Esophagus squamous epithelium (tissue), 5 donors: ENCODE data around the gene OGFOD3. TPM values are rescaled to one million over a fixed set of nuclear protein-coding genes. Genes with fewer than 3 reads are reported as not detected.
A peak's percentile ranks its signal among the peaks of the same experiment; 100 is the strongest.

ENCODE experiments used
- DNase-seq: peaks from one replicate; lab custom pipeline; 2025; lab: John Stamatoyannopoulos, UW
- H3K27ac ChIP-seq, 4 donors: fragments of 200-600 bp; sonication (generic); one replicate each; pipeline ENCODE4 v1.5.1; 2016 to 2019; ENCODE audit warnings: mild to moderate bottlenecking in 1 of 4
- H3K27me3 ChIP-seq, 4 donors: fragments of 200-600 bp; sonication (generic); 1 replicate in 3 of 4; 2 replicates in 1 of 4; pipeline versions ENCODE4 v1.5.1 to v1.6.0; 2017 to 2021; ENCODE audit warnings: antibody characterized with exemption in 1 of 4
- H3K36me3 ChIP-seq, 3 donors: fragments of 200-600 bp; sonication (generic); one replicate each; pipeline ENCODE4 v1.5.1; 2016 to 2019
- H3K4me1 ChIP-seq, 3 donors: fragments of 200-600 bp; sonication (generic); one replicate each; pipeline ENCODE4 v1.5.1; 2017 to 2019
- H3K4me3 ChIP-seq, 4 donors: fragments of 200-600 bp; sonication (generic); 1 replicate in 3 of 4; 2 replicates in 1 of 4; pipeline ENCODE4 v1.5.1; 2016 to 2019; ENCODE audit warnings: mild to moderate bottlenecking in 2 of 4, moderate library complexity in 1 of 4
- H3K9me3 ChIP-seq, 3 donors: fragments of 200-600 bp; sonication (generic); one replicate each; pipeline ENCODE4 v1.5.1; 2016 to 2019
- POLR2A ChIP-seq, 4 donors: fragments of 450-650 bp; IDR thresholded peaks; one replicate each; pipeline ENCODE4 v1.6.1; 2017; ENCODE audit warnings: antibody characterized with exemption in 4 of 4, mild to moderate bottlenecking in 4 of 4, moderate library complexity in 3 of 4
- WGBS, 2 donors: methylation state at CpG; one replicate each; pipeline ENCODE4 v1.1.5; 2018; 5-methylcytosine and 5-hydroxymethylcytosine counted together
- intact Hi-C: fragments of 100-400 bp; cut with DNase I; formaldehyde crosslinking; loops from one replicate; pipeline ENCODE4 v1.15.0; 2022
- total RNA-seq, 4 donors: library from RNA; depleted of rRNA; stranded (reverse); fragments of >200 nt; gene quantifications; one replicate each; pipeline ENCODE4 v1.1.0, GENCODE V29; 2016
- TF ChIP-seq, protein P1 (sequence below), 6 experiments: fragments of 450-650 bp in 4 of 6; fragments of 200-600 bp in 2 of 6; sonication (generic) in 2 of 6; IDR thresholded peaks; one replicate each; pipeline ENCODE4 v1.5.1; 2016 to 2019; ENCODE audit warnings: antibody characterized with exemption in 6 of 6, mild to moderate bottlenecking in 4 of 6, moderate library complexity in 4 of 6
- donor health status: DM: yes; HTN: yes; CAD: no.

OGFOD3 gene
- total RNA-seq, 4 donors from 2014 or later: 11.9 to 26.7 (median 19.4) TPM

- intact Hi-C loops: no loop called here
Observed at GRCh38 chr17:82424001-82424862, 5.8 kb upstream of the OGFOD3 start.

DNA sequence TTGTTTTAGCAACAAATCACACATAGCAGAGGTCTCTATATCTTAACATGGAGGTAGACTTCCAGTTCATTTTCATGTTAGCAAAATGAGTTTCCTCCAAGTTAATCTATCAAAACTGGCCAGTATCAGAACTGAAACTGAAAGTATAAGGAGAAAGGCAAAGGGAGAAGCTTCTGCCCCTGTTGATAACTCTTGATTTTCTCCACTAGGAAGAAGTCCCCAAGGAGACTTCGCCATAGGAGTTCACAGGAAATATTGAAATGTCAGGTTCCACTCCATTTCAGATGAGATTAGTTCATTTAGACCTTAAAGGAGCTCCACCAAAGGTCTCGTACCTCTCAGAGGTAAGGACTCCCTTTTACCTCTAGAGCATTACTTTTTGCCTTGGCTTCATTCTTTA lies 1.2 kb upstream of the OGFOD3 start:
- 42 to 64% methylated on average over 2 of the region's 2 CpGs for WGBS, 2 donors
- DNase-seq: no peak
- intact Hi-C loops: no loop called here

More at GRCh38 chr17:82424001-82424862, 5.8 kb upstream of the OGFOD3 start:
- Histone ChIP-seq H3K9me3 (peaks cover 0 to 7% (median 0%) of the 10 kb centered on the region in 3 donors), H3K36me3 (peaks cover 0 to 30% (median 8%) of the 10 kb centered on the region in 3 donors), H3K4me1 (peaks cover 3 to 8% (median 4%) of the 10 kb centered on the region in 3 donors), H3K27ac (no peak overlapping the region), H3K27me3 (no peaks in the 10 kb centered on the region), H3K4me3 (no peak overlapping the region)
- 78 to 79% methylated on average over 20 to 23 of the region's 25 CpGs for WGBS, 2 donors
- TF ChIP-seq, protein P1, sequence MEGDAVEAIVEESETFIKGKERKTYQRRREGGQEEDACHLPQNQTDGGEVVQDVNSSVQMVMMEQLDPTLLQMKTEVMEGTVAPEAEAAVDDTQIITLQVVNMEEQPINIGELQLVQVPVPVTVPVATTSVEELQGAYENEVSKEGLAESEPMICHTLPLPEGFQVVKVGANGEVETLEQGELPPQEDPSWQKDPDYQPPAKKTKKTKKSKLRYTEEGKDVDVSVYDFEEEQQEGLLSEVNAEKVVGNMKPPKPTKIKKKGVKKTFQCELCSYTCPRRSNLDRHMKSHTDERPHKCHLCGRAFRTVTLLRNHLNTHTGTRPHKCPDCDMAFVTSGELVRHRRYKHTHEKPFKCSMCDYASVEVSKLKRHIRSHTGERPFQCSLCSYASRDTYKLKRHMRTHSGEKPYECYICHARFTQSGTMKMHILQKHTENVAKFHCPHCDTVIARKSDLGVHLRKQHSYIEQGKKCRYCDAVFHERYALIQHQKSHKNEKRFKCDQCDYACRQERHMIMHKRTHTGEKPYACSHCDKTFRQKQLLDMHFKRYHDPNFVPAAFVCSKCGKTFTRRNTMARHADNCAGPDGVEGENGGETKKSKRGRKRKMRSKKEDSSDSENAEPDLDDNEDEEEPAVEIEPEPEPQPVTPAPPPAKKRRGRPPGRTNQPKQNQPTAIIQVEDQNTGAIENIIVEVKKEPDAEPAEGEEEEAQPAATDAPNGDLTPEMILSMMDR (IDR thresholded peaks at IDR 0.05): peak in 4 of 6 experiments; percentile 61 to 76 (median 67)
- no peak for TF ChIP-seq POLR2A (IDR thresholded peaks at IDR 0.05)
- no peak for DNase-seq

DNA sequence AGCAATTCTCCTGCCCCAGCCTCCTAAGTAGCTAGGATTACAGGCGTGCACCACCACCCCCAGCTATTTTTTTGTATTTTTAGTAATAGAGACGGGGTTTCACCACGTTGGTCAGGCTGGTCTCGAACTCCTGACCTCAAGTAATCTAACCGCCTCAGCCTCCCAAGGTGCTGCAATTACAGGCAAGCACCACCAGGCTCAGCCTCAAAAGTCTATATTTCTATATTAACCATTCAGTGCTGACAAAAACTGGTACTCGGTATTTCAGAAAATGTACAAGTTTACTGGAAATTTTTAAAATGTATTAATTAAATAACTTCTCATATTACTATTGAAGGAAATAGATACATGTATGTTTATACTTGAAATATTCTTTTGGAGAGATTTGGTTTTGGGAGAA lies 1.6 kb downstream of the OGFOD3 start:
- Histone ChIP-seq H3K9me3 (no peaks in the 10 kb centered on the region), H3K27ac (no peak overlapping the region), H3K36me3 (peaks cover 0 to 37% (median 8%) of the 10 kb centered on the region in 3 donors), H3K4me1 (peaks cover 16 to 38% (median 16%) of the 10 kb centered on the region in 3 donors), H3K27me3 (no peaks in the 10 kb centered on the region), H3K4me3 (no peak overlapping the region)
- intact Hi-C loops: no loop called here
- WGBS, 2 donors: 83 to 85% methylated on average over 6 of the region's 6 CpGs
- no peak for DNase-seq
- TF ChIP-seq, protein P1 (IDR thresholded peaks at IDR 0.05): peak in 1 of 6 experiments; percentile 24
- TF ChIP-seq POLR2A (IDR thresholded peaks at IDR 0.05): no peak

More for the DNA sequence above, 1.2 kb upstream of the OGFOD3 start:
- no peaks in the 10 kb centered on the region for H3K27me3 ChIP-seq
- H3K4me1 ChIP-seq: peaks cover 14 to 33% (median 14%) of the 10 kb centered on the region in 3 donors
- H3K9me3 ChIP-seq: peaks cover 0 to 7% (median 0%) of the 10 kb centered on the region in 3 donors
- H3K4me3 ChIP-seq: peak overlapping the region; percentile 75 to 87 (median 80)
- H3K36me3 ChIP-seq: peaks cover 0 to 30% (median 8%) of the 10 kb centered on the region in 3 donors
- peak overlapping the region; percentile 3 to 96 (median 67) for H3K27ac ChIP-seq
- TF ChIP-seq, protein P1 (IDR thresholded peaks at IDR 0.05): no peak
- no peak for TF ChIP-seq POLR2A (IDR thresholded peaks at IDR 0.05)

GRCh38 chr17:82416264-82416663 lies 2.1 kb downstream of the OGFOD3 start:
- Histone ChIP-seq H3K4me3 (no peak overlapping the region), H3K4me1 (peaks cover 16 to 38% (median 16%) of the 10 kb centered on the region in 3 donors), H3K9me3 (no peaks in the 10 kb centered on the region), H3K27me3 (no peaks in the 10 kb centered on the region), H3K27ac (no peak overlapping the region), H3K36me3 (peaks cover 0 to 32% (median 5%) of the 10 kb centered on the region in 3 donors)
- no peak for DNase-seq
- WGBS, 2 donors: 83 to 86% methylated on average over 4 of the region's 4 CpGs
- intact Hi-C loops: no loop called here
- no peak for TF ChIP-seq POLR2A (IDR thresholded peaks at IDR 0.05)
- TF ChIP-seq, protein P1 (IDR thresholded peaks at IDR 0.05): no peak

GRCh38 chr17:82415786-82416185 lies 2.6 kb downstream of the OGFOD3 start:
- no peak for DNase-seq
- Histone ChIP-seq H3K9me3 (no peaks in the 10 kb centered on the region), H3K4me3 (no peak overlapping the region), H3K36me3 (peaks cover 0 to 27% (median under 1%) of the 10 kb centered on the region in 3 donors), H3K27ac (no peak overlapping the region), H3K27me3 (no peaks in the 10 kb centered on the region), H3K4me1 (peaks cover 16 to 38% (median 16%) of the 10 kb centered on the region in 3 donors)
- WGBS, 2 donors: 88 to 90% methylated on average over 7 of the region's 9 CpGs
- intact Hi-C loops: loop anchor here (2.0 kb wide), 1 partner anchor 65 kb away; no protein-coding TSS in a partner anchor
- TF ChIP-seq, protein P1 (IDR thresholded peaks at IDR 0.05): no peak
- no peak for TF ChIP-seq POLR2A (IDR thresholded peaks at IDR 0.05)
